HG02763 (cell line): ENCODE measurements around the gene CFAP74.
"Not testable (repeated sequence)": the region's sequence is repeated elsewhere in the genome, so short reads cannot be mapped to it uniquely, and the experiment has no call there.

Experiments
- ATAC-seq: cut with Tn5 transposase; IDR thresholded peaks from one replicate; pipeline ENCODE4 v1.9.1; 2021; ENCODE audit warnings: mild to moderate bottlenecking, moderate library complexity; ENCODE audit not compliant: unreplicated experiment

The CFAP74 gene

DNA sequence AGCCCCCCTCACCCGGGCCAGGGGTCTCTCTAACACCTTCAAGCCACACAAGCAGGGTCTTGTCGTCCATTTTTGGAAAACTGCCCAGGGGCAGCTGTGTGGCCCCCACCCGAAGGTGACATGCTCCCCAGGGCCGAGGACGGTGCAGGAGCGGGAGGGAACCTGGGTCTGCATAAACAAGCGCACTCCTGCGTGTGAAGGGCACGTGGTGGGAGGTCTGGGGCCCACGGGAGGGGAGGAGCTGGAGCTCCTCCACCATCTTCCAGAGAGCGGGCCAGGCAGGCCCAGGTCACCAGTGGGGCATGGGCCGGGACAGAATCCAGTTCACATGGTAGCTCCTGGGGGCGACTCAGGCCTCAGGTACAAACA lies 16.5 kb downstream of the CFAP74 start:
- ATAC-seq, result no peak

DNA sequence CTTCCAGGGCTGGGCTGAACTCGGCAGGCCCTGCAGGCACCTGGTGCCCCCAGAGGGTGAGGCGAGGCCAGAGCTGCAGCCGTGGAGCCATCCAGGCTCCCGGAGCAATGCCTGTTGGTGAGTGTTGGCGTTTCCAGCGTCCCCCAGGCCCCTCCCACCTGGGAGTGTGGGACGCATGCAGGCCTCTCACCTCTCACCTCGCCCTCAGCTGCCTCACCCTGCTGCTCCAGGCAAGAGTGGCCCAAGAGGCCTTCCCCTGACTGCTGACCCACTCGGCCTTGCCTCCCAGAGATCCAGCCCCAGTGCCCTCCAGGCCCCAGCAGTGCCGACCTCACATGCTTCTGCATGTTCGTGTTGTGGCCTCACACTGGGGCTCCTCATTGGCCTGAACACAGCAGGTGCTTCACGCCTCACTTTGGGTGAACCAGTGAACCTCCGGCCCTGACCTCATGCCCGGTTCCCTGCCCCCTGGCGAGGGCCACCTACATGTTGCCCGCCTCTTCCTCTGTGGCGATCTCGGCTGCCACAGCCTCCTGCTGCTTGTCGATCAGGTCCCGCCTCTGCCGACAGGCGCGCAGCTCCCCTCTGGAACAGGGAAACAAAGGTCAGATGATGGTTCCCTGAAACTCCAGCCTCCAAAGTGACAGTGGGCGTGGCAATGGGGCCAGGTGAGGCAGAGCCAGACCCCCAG lies 17.0 kb downstream of the CFAP74 start:
- no peak for ATAC-seq

DNA sequence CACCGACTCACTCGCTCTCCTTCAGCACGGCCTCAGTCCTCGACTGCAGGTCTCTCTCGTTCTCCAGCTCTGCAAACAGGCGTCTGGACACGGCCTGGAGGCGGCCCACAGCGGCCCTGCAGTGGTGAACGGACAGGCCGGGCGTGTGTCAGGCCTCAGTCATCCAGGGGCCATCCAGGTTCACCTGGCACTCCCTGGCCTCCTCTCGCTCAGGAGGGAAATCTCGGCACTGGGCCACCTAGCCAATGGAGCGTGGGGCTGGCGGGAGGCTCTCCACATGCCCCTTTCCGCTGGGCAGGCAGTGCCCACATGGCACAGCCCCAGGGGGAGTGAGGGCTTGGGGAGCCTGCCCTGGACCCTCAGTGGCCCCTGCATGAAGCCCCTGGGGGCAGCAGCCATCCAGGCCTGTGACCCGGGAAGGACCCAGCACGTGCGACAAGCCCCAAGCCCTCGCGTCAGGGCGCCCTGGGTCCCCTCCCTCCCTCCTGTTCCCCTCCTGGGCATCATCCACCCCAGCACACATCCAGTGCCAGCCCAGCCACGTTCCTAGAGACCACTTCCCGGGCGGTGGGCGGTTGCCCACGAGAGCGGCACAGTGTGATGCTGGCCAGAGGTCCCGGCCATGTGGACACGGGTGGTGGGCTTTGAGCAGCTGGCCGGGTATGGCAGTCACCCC lies 18.1 kb downstream of the CFAP74 start:
- ATAC-seq, result no peak

DNA sequence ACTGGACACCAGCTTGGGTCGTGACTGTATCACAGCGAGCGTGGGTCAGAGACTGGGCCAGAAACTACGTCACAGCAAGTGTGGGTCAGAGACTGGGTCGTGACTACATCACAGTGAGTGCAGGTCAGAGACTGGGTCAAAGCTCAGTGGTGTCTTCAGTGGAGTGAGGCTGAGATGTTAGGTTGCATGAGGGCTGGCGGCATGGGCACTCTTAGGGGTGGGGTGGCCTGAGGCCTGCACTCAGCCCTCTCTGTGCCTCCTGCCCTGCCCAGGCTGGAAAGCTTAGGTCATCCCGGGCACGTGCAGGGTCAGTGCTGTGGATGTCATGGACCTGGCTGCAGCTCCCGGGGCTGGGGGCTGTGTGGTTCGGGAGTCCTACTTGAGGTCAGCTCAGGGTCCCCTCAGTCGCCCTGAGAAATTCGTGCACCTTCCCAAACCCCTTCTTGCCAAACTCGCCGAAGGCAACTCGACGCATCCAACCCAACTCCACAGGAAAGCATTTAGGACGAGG lies 19.0 kb downstream of the CFAP74 start:
- no peak for ATAC-seq

DNA sequence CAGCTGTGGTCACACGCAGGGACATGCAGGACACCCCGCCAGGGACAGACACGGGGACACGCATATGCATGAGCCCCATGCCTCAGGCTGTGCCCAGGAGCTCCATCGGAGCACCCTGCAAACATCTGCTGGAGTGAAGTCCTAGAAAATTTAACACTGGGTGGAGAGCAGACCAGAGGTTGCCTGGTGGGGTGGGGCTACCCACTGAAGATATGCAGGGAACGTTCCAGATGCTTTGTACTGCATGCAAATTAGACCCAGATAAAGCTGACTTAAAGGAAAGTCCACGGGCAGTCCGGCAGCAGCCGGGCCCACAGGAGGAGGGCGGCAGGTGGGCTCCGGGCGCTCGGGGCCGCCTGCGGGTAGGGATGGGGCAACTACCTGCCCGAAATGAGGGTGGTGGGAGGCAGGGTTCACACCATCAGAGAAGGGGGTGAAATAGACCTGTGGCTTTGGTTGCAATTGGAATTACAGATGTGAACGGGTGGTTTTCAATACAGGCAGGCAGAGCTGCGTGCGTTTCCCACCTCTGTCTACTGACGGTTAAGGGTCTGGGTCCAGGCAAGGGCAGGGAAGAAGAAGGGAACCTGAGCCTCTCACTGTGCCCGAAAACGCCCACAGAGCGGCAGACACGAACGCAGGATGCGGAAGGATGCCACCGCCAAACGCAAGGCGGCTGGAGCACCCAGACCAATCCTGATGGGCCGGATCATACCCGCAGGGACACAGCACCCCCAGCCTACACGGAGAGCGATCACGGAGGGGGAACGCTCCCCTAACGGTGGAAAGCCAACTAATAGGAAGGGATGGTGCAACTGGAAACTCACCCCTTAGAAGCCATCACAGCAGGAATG lies 21.0 kb downstream of the CFAP74 start:
- no peak for ATAC-seq

DNA sequence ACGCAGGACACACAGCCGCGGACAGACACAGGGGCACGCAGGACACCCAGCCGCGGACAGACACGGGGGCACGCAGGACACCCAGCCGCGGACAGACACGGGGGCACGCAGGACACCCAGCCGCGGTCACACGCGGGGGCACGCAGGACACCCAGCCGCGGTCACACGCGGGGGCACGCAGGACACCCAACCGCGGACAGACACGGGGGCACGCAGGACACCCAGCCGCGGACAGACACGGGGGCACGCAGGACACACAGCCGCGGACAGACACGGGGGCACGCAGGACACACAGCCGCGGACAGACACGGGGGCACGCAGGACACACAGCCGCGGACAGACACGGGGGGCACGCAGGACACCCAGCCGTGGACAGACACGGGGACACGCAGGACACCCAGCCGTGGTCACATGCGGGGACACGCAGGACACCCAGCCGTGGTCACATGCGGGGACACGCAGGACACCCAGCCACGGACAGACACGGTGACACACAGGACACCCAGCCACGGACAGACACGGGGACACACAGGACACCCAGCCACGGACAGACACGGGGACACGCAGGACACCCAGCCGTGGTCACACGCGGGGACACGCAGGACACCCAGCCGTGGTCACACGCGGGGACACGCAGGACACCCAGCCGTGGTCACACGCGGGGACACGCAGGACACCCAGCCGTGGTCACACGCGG lies 21.8 kb downstream of the CFAP74 start:
- not testable (repeated sequence) for ATAC-seq

DNA sequence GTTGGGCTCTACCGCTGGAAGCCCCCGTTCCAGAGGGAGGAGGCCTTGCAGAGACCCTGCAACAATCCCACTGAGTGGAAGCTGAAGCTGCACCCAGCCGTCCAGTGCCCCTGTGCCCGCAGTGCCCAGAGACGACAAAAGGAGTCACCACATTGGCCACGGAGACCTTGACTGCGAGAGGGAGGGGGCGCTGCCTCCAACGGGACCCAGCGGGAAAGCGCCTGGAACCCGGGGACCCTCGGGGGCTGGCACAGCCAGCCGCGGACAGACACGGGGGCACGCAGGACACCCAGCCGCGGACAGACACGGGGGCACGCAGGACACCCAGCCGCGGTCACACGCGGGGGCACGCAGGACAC lies 22.5 kb downstream of the CFAP74 start:
- no peak for ATAC-seq

DNA sequence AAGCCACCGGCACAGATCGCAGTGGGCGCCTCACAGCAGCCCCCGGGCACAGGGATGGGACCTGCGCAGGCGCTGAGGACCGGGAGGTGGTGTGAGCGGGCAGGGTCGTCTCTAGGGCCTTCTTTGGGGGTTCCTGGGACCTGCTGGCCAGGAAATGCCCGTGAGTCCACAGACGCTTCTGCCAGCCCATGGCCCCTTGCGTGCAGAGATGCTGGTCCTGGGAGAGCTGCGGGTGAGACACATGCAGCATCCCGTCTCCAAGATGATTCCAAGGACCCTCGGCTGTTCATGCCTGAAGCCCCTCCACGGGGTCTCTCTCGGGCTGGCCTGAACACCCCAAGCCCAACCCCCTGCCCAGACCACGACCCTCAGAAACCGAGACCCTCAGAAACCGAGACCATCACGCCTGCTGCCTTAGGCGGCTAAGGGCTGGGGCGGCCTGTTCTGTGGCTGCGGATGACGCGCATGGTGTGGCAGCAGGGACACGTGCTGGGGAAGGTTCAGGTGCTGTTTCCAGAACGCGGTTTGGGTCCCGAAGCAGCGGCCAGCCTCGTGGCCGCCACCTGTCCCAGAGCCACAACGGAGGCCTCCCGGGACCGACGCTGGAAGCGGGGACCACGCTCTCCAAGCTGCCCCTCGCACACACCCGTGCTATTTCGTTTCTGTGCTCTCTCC lies 23.0 kb downstream of the CFAP74 start:
- no peak for ATAC-seq

DNA sequence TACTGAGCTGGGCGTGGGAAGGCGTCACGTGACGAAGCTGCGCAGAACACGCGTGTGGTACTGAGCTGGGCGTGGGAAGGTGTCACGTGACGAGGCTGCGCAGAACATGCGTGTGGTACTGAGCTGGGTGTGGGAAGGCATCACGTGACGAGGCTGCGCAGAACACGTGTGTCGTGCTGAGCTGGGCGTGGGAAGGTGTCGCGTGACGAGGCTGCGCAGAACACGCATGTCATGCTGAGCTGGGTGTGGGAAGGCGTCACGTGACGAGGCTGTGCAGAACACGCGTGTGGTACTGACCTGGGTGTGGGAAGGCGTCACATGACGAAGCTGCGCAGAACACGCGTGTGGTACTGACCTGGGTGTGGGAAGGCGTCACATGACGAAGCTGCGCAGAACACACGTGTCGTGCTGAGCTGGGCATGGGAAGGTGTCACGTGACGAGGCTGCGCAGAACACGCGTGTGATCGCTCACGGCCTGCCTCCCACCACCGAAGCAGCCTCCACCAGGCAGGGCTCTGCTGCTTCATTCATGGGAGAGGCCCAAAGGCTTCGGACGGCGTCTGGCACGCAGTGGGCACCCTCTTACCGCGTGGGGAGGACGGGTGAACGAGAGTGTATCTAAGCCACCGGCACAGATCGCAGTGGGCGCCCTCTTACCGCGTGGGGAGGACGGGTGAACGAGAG lies 24.0 kb downstream of the CFAP74 start:
- no peak for ATAC-seq

DNA sequence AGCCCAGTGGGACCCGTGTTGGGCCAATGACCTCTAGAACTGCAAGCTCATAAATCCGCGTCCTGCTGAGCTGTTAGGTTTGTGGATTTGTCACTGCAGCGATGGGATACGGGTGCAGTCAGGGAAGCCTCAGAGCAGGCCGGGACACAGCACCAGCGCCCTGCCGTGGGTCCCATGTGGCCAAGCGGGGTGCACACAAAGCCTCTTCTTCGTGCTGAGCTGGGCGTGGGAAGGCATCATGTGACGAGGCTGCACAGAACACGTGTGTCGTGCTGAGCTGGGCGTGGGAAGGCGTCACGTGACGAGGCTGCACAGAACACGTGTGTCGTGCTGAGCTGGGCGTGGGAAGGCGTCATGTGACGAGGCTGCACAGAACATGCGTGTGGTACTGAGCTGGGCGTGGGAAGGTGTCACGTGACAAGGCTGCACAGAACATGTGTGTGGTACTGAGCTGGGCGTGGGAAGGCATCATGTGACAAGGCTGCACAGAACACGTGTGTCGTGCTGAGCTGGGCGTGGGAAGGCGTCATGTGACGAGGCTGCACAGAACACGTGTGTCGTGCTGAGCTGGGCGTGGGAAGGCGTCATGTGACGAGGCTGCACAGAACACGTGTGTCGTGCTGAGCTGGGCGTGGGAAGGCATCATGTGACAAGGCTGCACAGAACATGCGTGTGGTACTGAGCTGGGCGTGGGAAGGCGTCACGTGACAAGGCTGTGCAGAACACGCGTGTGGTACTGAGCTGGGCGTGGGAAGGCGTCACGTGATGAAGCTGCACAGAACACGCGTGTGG lies 24.7 kb downstream of the CFAP74 start:
- ATAC-seq, result not testable (repeated sequence)

DNA sequence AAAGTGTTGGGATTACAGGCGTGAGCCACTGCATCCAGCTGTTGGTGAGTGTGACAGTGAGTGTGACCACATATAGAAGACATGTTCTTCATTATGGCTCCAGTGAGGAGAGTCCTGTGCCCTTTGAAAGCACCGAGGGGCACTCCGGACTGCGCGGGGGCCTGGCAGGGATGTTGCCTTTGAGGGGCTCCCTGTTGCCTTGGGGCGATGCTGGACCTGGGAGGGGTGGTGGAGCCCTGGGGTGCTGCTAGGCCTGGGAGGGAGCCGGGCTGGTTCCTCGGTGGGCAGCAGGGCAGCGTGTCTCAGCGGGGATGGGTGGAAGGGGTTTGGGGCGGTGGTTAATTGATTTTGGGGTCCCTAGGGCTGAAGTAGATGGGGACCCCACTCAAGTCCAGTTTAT lies 25.5 kb downstream of the CFAP74 start:
- ATAC-seq, result no peak

DNA sequence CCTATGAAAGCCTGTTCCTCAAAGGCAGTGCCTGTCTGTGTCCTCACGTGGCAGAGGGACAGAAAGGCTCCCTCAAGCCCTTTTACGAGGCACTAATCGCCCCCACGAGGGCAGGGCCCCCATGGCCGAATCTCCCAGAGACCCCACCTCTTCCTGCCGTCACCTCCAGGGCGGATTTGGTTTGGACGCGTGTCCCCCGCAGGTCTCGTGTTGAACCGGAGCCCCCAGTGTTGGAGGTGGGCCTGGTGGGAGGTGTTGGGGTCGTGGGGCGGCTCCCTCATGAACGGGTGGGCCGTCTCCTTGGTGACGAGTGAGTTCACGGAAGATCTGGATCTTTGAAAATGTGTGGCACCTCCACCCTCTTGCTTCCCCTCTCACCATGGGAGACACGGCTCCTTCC lies 27.6 kb downstream of the CFAP74 start:
- ATAC-seq, result no peak

DNA sequence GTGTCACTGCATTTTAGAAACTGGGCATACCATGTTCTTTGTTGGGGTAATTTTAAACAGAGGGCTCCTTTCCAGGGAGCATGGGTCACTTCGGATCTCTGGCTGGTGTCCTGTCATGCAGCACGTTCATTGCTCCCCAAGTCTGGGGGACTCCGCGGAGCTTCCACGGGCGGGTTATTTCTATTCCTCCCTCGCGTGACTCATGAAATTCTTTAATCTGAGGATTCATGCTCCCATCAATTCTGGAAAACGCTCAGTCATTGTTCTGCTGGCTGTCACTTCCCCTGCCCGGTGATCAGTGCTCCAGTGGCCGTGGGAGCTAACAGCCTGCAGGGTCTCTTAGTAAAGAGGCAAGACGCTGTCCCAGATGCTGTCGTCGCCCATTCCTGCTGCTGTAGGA lies 28.1 kb downstream of the CFAP74 start:
- no peak for ATAC-seq

DNA sequence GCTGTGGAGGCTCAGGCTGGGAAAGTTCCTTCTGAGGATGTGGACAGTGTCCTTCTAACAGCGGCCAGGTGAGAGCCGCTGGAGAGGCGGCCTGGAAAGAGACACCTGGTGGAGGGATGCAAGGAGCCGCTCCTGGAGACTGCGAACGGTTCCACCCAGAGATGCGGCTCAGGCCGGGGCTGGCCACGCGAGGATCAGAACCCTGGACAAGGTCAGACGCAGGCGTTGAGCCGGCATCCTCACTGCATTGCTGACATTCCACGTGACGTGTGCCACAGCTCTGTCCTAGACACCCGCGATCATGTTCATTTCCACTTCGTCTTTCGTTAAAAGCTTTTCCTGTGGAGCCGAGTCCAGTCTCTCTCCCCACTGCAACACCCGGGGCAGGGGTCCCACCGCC lies 28.8 kb downstream of the CFAP74 start:
- ATAC-seq, result no peak

DNA sequence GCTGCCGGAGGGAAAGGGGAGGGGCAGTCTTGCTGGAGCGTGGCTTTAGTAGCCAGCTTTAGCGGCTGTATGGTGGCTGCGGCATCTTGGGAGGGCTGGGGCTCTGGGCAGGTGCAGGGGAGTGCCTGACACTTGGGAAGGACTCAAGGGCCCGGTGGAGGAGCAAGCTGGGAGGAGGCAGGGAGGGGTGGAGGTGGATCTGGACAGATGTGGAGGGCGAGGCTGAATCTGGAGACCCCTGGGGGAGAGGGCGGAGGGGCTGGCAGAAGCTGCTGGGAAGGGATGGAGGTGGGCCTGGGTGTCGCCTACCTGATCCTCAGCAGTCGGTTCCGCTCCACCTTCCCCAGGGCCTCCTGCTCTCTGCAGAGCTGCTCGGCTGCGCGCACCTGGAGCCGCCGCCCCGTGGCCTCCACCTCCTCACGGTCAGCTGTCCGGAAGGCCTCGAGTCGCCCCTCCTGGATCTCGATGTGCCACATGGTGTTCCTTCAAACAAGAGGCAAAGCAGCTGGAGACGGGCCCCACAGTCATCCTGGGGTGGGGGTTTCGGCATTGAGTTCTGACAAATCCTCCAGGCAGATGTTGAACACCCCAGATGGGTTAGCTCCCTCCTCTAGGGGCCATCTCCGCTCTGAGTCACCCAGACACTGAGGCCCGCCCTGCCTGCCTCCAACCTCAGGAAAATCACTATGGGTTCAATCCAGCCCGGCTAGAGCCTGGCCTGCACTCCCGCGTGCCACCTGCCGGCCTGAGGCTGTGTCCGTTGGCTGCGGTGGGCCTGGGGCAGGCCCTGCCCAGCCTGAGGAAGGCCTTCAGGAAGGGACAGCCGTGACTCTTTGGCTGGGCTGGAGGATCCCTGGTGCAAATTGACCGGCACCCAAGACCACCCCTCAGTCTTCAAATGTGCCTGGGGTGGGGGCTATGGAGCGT lies 29.6 kb downstream of the CFAP74 start:
- no peak for ATAC-seq

DNA sequence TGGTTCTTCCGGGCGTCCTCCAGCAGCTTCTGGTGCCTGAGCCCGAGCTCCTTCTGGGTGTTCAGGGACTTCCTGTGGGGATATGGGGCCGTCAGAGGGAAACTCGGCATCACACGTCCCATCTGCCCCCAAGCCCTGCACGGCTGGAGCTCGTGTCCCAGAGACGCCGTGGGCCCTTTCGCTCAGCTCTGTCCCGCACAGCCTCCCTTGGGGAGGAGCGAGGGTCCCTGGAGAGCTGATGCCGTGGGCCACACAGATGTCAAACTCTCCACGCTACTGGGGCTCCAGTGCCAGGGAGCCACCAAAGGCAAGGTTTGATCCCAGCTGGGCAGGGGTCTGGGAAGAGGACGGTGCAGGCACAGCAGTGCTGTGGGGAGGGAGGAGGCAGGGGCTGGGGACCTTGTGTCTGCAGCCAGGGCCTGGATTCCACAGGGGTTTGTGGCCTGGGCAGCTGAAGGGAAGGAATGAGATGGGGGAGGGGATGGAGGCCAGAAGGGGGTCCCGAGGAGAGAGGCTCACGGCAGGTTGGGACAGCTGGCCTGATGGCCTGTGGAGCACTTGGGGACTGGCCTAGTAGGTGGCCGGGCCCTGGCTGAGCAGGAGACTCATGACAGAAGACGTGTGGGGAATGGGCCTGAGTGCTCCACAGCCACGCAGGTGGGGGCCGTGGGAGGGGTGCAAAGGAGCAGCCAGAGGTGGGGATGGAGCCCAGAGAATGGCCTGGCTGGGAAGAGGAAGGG lies 30.4 kb downstream of the CFAP74 start:
- no peak for ATAC-seq

DNA sequence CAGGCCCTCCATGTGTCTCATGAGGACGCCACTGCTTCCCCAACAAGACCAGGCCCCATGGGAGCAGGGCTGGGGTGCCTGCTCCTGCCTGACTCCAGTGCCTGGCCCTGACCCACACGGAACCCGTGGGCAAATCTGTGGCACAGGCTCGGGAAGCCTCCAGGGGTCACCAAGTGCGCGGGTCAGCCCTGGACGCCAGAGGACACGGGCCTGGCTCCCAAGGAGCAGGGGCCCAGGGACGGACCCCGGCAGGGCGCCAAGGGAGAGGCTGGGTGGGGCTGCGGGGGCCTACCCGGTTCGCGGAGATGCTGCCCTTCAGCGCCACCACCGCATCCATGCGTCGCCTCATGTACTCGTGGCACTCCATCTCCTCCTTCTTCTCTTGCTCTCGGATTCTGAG lies 31.9 kb downstream of the CFAP74 start:
- ATAC-seq, result no peak

DNA sequence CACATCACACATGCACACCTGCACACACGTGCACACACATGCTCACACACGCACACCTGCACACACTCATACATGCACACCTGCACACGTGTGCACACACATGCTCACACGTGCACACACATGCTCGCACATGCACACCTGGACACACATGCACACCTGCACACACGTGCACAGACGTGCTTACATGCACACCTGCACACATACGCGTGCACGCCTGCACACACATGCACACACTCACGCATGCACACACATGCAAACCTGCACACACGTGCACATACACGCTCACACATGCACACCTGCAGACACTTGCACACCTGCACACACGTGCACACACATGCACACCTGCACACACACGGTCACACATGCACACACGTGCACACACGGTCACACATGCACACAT lies 32.6 kb downstream of the CFAP74 start:
- no peak for ATAC-seq
